ENCODE measurements around the gene PLEKHM3. TPM values are rescaled to one million over a fixed set of nuclear protein-coding genes. Genes with fewer than 3 reads are reported as not detected.

Gene PLEKHM3
- total RNA-seq, 1 experiment from 2014 or later: 2.5 TPM

- ChIA-PET POLR2A (interaction anchor here (0.6 kb wide), 1 partner anchor 112 kb away, joined by 20 read pairs; no protein-coding TSS in a partner anchor), CTCF (interaction anchor here (0.7 kb wide), 1 partner anchor 25 kb away, joined by 4 read pairs; no protein-coding TSS in a partner anchor)
- Histone ChIP-seq H3K4me1 (ENCODE audit: control insufficient read depth, insufficient read depth, low read length) (no peaks in the 10 kb centered on the region), H3K27me3 (ENCODE audit: control insufficient read depth, insufficient read depth, low read length) (no peaks in the 10 kb centered on the region; the same call in 1 of the 2 replicates), H3K4me3 (ENCODE audit: low read depth in 2 of 2, low read length in 2 of 2) (no peak overlapping the region), H3K36me3 (ENCODE audit: control insufficient read depth, insufficient read depth, low read length) (no peaks in the 10 kb centered on the region), H3K27ac (ENCODE audit: low read length) (no peak overlapping the region), H3K9me3 (ENCODE audit: control insufficient read depth, insufficient read depth, low read depth, low read length) (no peaks in the 10 kb centered on the region)
- DNase-seq (ENCODE audit: low read depth, low spot score) (no peak), ATAC-seq (no peak)
- TF ChIP-seq POLR2AphosphoS5 (IDR thresholded peaks at IDR 0.05; ENCODE audit: low read depth, low read length) (no peak), CTCF (IDR thresholded peaks at IDR 0.05) (no peak), TCF7L2 (IDR thresholded peaks at IDR 0.05; ENCODE audit: low read depth, low read length) (no peak), REST (IDR thresholded peaks at IDR 0.05; ENCODE audit: insufficient read depth in 1 of 2, low read depth in 2 of 2, low read length in 1 of 2) (no peak), SIN3A (IDR thresholded peaks at IDR 0.05; ENCODE audit: borderline replicate concordance, insufficient read depth, low read depth, low read length) (no peak)
- in situ Hi-C loops (cut with HindIII; ENCODE audit: low pct_unique_long_range_greater_than_20kb, low sequenced_read_pairs) (no loop called here), intact Hi-C loops (cut with micrococcal nuclease; ENCODE audit: unreplicated experiment) (no loop called here)
- BruUV-seq (replicated peaks): no TSS peak
These were observed 21.4 kb upstream of the PLEKHM3 start for GRCh38 chr2:208046686-208047085.

- Histone ChIP-seq H3K27me3 (ENCODE audit: control insufficient read depth, insufficient read depth, low read length) (no peaks in the 10 kb centered on the region), H3K27ac (ENCODE audit: low read length) (no peak overlapping the region), H3K4me1 (ENCODE audit: control insufficient read depth, insufficient read depth, low read length) (no peaks in the 10 kb centered on the region; the same call in 1 of the 2 replicates), H3K9me3 (ENCODE audit: control insufficient read depth, insufficient read depth, low read depth, low read length) (no peaks in the 10 kb centered on the region), H3K36me3 (ENCODE audit: control insufficient read depth, insufficient read depth, low read length) (no peaks in the 10 kb centered on the region), H3K4me3 (ENCODE audit: low read depth in 2 of 2, low read length in 2 of 2) (no peak overlapping the region)
- POLR2A ChIA-PET: no interaction called here
- intact Hi-C loops (cut with micrococcal nuclease; ENCODE audit: unreplicated experiment) (no loop called here), in situ Hi-C loops (cut with HindIII; ENCODE audit: low pct_unique_long_range_greater_than_20kb, low sequenced_read_pairs) (no loop called here)
- no TSS peak for BruUV-seq (replicated peaks)
- ATAC-seq: no peak
- TF ChIP-seq SIN3A (IDR thresholded peaks at IDR 0.05; ENCODE audit: borderline replicate concordance, insufficient read depth, low read depth, low read length): no peak
- no peak for TF ChIP-seq TCF7L2 (IDR thresholded peaks at IDR 0.05; ENCODE audit: low read depth, low read length)
- DNase-seq (ENCODE audit: low read depth, low spot score): no peak
- CTCF ChIA-PET: no interaction called here
These were observed 17.1 kb upstream of the PLEKHM3 start for GRCh38 chr2:208042450-208042849.

- intact Hi-C loops (cut with micrococcal nuclease; ENCODE audit: unreplicated experiment): no loop called here
- Histone ChIP-seq H3K36me3 (ENCODE audit: control insufficient read depth, insufficient read depth, low read length) (no peaks in the 10 kb centered on the region), H3K9me3 (ENCODE audit: control insufficient read depth, insufficient read depth, low read depth, low read length) (no peaks in the 10 kb centered on the region), H3K27me3 (ENCODE audit: control insufficient read depth, insufficient read depth, low read length) (no peaks in the 10 kb centered on the region), H3K4me3 (ENCODE audit: low read depth in 2 of 2, low read length in 2 of 2) (no peak overlapping the region), H3K27ac (ENCODE audit: low read length) (no peak overlapping the region), H3K4me1 (ENCODE audit: control insufficient read depth, insufficient read depth, low read length) (no peaks in the 10 kb centered on the region; the same call in 1 of the 2 replicates)
- no TSS peak for BruUV-seq (replicated peaks)
- in situ Hi-C loops (cut with HindIII; ENCODE audit: low pct_unique_long_range_greater_than_20kb, low sequenced_read_pairs): no loop called here
- ATAC-seq (no peak), DNase-seq (ENCODE audit: low read depth, low spot score) (no peak)
- no peak for TF ChIP-seq TCF7L2 (IDR thresholded peaks at IDR 0.05; ENCODE audit: low read depth, low read length)
- no peak for TF ChIP-seq REST (IDR thresholded peaks at IDR 0.05; ENCODE audit: insufficient read depth in 1 of 2, low read depth in 2 of 2, low read length in 1 of 2)
- no peak for TF ChIP-seq POLR2AphosphoS5 (IDR thresholded peaks at IDR 0.05; ENCODE audit: low read depth, low read length)
- TF ChIP-seq CTCF (IDR thresholded peaks at IDR 0.05): no peak
- TF ChIP-seq SIN3A (IDR thresholded peaks at IDR 0.05; ENCODE audit: borderline replicate concordance, insufficient read depth, low read depth, low read length): no peak
- CTCF ChIA-PET: no interaction called here
- POLR2A ChIA-PET: no interaction called here
These were observed 16.7 kb upstream of the PLEKHM3 start for GRCh38 chr2:208042041-208042440.

Data from Panc1 (cell line).